ENCODE data around the gene TEX48.
A peak's percentile ranks its signal among the peaks of the same experiment; 100 is the strongest.

Gene TEX48

GRCh38 chr9:114674076-114674797 lies 7.8 kb downstream of the TEX48 start:
- no peak for TF ChIP-seq CTCF (IDR thresholded peaks at IDR 0.05; ENCODE audit: low read depth, low read length)

GRCh38 chr9:114671605-114672004 lies 10.4 kb downstream of the TEX48 start:
- no peak overlapping the region for H3K4me3 ChIP-seq (ENCODE audit: low read depth, low read length)
- TF ChIP-seq CTCF (IDR thresholded peaks at IDR 0.05; ENCODE audit: low read depth, low read length), result no peak
- H3K27me3 ChIP-seq (ENCODE audit: insufficient read depth, low read depth, severe bottlenecking), result no peaks in the 10 kb centered on the region
- no peaks in the 10 kb centered on the region for H3K36me3 ChIP-seq
- no peaks in the 10 kb centered on the region for H3K9me3 ChIP-seq (ENCODE audit: severe bottlenecking)
- no peak overlapping the region for H3K27ac ChIP-seq
- DNase-seq, result no peak

More at GRCh38 chr9:114674076-114674797, 7.8 kb downstream of the TEX48 start:
- Histone ChIP-seq H3K9me3 (ENCODE audit: severe bottlenecking) (no peaks in the 10 kb centered on the region), H3K4me3 (ENCODE audit: low read depth, low read length) (no peak overlapping the region), H3K36me3 (no peaks in the 10 kb centered on the region), H3K27me3 (ENCODE audit: insufficient read depth, low read depth, severe bottlenecking) (no peaks in the 10 kb centered on the region), H3K27ac (no peak overlapping the region)
- DNase-seq, result no peak

DNA sequence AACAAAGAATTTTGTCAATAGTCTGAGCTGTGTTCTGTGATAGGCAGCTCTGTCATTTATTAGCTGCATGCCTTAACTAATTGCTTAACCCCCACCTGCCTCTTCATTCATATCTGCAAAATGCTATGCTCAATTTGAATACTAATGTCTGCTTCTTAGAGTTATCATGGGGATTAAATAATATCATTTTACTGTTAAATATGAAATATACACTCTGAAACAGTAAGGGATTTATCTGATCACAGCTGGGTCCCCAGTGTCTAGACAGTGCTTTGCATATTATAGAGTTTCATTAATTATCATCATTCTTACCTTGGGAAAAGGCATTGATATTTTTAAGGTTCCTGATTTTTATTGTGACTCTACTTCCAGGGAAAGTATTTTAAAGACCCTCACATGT lies 12.0 kb downstream of the TEX48 start:
- H3K36me3 ChIP-seq, result no peaks in the 10 kb centered on the region
- TF ChIP-seq CTCF (IDR thresholded peaks at IDR 0.05; ENCODE audit: low read depth, low read length), result no peak
- H3K9me3 ChIP-seq (ENCODE audit: severe bottlenecking), result no peaks in the 10 kb centered on the region
- H3K27me3 ChIP-seq (ENCODE audit: insufficient read depth, low read depth, severe bottlenecking), result no peaks in the 10 kb centered on the region
- no peak overlapping the region for H3K4me3 ChIP-seq (ENCODE audit: low read depth, low read length)
- H3K27ac ChIP-seq, result no peak overlapping the region
- no peak for DNase-seq

DNA sequence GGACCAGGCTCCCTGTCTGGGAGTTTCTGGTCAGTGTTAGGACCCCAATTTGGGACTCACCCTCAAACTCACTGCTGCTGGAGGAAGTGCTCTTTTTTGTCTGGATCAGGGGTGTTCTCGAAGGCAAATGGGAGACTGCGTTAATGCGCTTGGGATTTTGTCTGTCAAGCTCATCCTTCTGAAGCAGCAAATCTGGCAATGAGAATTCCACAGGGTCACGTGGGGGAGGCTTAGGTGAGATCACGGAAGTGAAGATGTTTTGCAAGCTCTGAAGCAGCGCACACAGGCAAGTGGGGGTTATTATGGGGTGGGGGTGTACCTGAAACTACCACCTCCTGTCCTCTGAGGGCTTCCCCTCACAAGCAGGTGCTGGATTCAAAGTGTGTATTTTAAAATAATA lies 13.8 kb downstream of the TEX48 start:
- no peaks in the 10 kb centered on the region for H3K36me3 ChIP-seq
- peak; percentile 79 for DNase-seq
- H3K9me3 ChIP-seq (ENCODE audit: severe bottlenecking), result no peaks in the 10 kb centered on the region
- no peak overlapping the region for H3K27ac ChIP-seq
- no peak overlapping the region for H3K4me3 ChIP-seq (ENCODE audit: low read depth, low read length)
- H3K27me3 ChIP-seq (ENCODE audit: insufficient read depth, low read depth, severe bottlenecking), result no peaks in the 10 kb centered on the region
- TF ChIP-seq CTCF (IDR thresholded peaks at IDR 0.05; ENCODE audit: low read depth, low read length), result no peak

- H3K27ac ChIP-seq, result no peak overlapping the region
- H3K4me3 ChIP-seq (ENCODE audit: low read depth, low read length), result no peak overlapping the region
- H3K27me3 ChIP-seq (ENCODE audit: insufficient read depth, low read depth, severe bottlenecking), result no peaks in the 10 kb centered on the region
- DNase-seq, result no peak
- no peaks in the 10 kb centered on the region for H3K9me3 ChIP-seq (ENCODE audit: severe bottlenecking)
- H3K36me3 ChIP-seq, result no peaks in the 10 kb centered on the region
- TF ChIP-seq CTCF (IDR thresholded peaks at IDR 0.05; ENCODE audit: low read depth, low read length), result no peak
These were observed 15.1 kb downstream of the TEX48 start for GRCh38 chr9:114666851-114667250.

DNA sequence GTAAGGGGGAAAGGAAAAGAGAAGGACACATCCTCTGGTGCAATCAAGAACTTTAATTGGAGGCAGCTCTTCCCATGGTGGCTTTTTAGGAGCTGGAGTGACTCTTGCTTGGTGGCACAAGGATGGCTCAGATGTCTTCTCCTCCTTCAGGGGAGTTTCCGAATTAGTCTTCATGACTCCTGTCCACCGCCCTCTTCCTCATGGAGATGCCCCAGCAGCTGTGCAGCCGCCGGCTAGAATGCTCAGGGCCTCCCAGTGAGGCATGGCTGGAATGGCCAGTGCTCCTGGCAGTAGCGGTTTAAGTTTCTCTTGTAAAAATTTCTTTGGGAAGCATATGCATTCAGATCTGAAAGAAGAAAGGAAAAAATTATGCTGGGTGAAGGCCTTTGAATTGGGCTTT lies 15.6 kb downstream of the TEX48 start:
- H3K4me3 ChIP-seq (ENCODE audit: low read depth, low read length), result no peak overlapping the region
- no peak for TF ChIP-seq CTCF (IDR thresholded peaks at IDR 0.05; ENCODE audit: low read depth, low read length)

More for the DNA sequence above, 15.6 kb downstream of the TEX48 start:
- Histone ChIP-seq H3K36me3 (no peaks in the 10 kb centered on the region), H3K27ac (no peak overlapping the region), H3K27me3 (ENCODE audit: insufficient read depth, low read depth, severe bottlenecking) (no peaks in the 10 kb centered on the region), H3K9me3 (ENCODE audit: severe bottlenecking) (no peaks in the 10 kb centered on the region)
- DNase-seq, result no peak

Measured in WERI-Rb-1 (cell line).